ENCODE data around the gene EEIG2.

DNA sequence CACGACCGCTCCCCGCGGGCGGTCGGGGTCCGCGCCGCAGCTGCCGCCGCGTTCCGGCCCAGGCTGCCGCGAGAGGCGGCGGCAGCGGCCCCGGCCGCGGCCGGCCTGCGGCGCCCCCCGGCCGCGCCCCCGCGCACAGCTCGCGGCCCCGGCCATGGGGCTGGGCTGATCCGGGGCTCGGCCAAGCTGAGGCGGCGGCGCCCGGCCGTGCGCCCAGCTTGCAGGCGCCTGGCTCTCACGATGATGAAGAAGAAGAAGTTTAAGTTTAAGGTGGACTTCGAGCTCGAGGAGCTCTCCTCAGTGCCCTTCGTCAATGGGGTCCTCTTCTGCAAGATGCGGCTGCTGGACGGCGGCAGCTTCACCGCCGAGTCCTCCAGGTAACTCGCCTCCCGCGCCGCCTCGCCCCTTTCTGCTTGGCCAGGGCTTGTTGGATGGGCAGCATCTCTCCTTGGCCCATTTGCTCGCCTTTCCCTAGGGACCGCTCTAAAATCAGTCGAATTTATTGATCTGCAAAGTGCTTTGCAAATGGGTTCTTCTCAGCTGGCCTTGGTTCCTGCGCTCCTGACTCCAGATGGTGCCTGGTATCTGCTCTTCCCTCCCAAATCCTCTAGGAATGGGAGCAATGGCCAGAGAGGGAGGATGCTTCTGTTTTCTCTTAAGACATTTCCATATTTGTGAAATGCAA, 431 bp downstream of the EEIG2 start:
- TF ChIP-seq, protein P1, sequence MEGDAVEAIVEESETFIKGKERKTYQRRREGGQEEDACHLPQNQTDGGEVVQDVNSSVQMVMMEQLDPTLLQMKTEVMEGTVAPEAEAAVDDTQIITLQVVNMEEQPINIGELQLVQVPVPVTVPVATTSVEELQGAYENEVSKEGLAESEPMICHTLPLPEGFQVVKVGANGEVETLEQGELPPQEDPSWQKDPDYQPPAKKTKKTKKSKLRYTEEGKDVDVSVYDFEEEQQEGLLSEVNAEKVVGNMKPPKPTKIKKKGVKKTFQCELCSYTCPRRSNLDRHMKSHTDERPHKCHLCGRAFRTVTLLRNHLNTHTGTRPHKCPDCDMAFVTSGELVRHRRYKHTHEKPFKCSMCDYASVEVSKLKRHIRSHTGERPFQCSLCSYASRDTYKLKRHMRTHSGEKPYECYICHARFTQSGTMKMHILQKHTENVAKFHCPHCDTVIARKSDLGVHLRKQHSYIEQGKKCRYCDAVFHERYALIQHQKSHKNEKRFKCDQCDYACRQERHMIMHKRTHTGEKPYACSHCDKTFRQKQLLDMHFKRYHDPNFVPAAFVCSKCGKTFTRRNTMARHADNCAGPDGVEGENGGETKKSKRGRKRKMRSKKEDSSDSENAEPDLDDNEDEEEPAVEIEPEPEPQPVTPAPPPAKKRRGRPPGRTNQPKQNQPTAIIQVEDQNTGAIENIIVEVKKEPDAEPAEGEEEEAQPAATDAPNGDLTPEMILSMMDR (IDR thresholded peaks at IDR 0.05), result no peak; the same call in 2 of the 3 replicates
- TF ChIP-seq JUN (IDR thresholded peaks at IDR 0.05) (0 out of 5 replicates have a peak, but pooled peaks of 1 of the 2 experiments have one; percentile 3), RAD21 (conservative IDR thresholded peaks at IDR 0.05 in 1 of 2, IDR thresholded peaks at IDR 0.05 in 1 of 2) (no peak)
- TF ChIP-seq, protein P2, sequence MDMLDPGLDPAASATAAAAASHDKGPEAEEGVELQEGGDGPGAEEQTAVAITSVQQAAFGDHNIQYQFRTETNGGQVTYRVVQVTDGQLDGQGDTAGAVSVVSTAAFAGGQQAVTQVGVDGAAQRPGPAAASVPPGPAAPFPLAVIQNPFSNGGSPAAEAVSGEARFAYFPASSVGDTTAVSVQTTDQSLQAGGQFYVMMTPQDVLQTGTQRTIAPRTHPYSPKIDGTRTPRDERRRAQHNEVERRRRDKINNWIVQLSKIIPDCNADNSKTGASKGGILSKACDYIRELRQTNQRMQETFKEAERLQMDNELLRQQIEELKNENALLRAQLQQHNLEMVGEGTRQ (IDR thresholded peaks at IDR 0.05), result no peak
